ENCODE measurements around the gene TNKS2. TPM values are rescaled to one million over a fixed set of nuclear protein-coding genes. Genes with fewer than 3 reads are reported as not detected.

Gene TNKS2
- total RNA-seq (2022; extraction: Qiagen RNA extraction) = 14.3 to 25.0 TPM (median 19.9 TPM) in 5 replicates

GRCh38 chr10:91797874-91798648, at the start of gene TNKS2:
TSS of gene TNKS2 (plus strand) at chr10:91798426. CDS start at chr10:91798691, 265 bp downstream.

GRCh38 chr10:91909117-91909677, 111.0 kb downstream of the TNKS2 start, which contains the start of gene FGFBP3:
TSS of gene FGFBP3 (minus strand) at chr10:91909486. CDS start at chr10:91908969, 517 bp downstream.

Other genes with a start within 250 kb of the TNKS2 start
- 19.9 to 28.4 TPM (median 24.2 TPM) in 5 replicates for gene PPP1R3C, start 165.4 kb upstream of the TNKS2 start, total RNA-seq (2022; extraction: Qiagen RNA extraction)
- 2.1 to 2.6 TPM (median 2.5 TPM) in 5 replicates for gene FGFBP3, start 111.1 kb downstream of the TNKS2 start, total RNA-seq (2022; extraction: Qiagen RNA extraction)
- gene BTAF1, start 125.3 kb downstream of the TNKS2 start, total RNA-seq (2022; extraction: Qiagen RNA extraction) = 9.4 to 15.8 TPM (median 12.4 TPM) in 5 replicates